Endothelial cell of umbilical vein (primary cell): Measurements from ENCODE around the gene ARHGAP11B.
"Not testable (repeated sequence)": the region's sequence is repeated elsewhere in the genome, so short reads cannot be mapped to it uniquely, and the experiment has no call there.

ENCODE experiments used
- CTCF ChIP-seq, 2 donors: IDR thresholded peaks; 1 replicate in 1 of 2; 2 replicates in 1 of 2; pipeline ENCODE4 v1.5.1; 2011; ENCODE audit warnings: low read length in 2 of 2, mild to moderate bottlenecking in 2 of 2, moderate library complexity in 2 of 2, control low read depth in 1 of 2, inconsistent platforms in 1 of 2, low read depth in 1 of 2; ENCODE audit not compliant: insufficient read depth in 1 of 2; ENCODE audit errors: extremely low read depth in 1 of 2
- EZH2 ChIP-seq: IDR thresholded peaks from 2 replicates; pipeline ENCODE4 v1.6.1; 2012; ENCODE audit warnings: borderline replicate concordance, low read depth, mild to moderate bottlenecking, moderate library complexity, low read length, inconsistent platforms; ENCODE audit not compliant: severe bottlenecking
- FOS ChIP-seq: IDR thresholded peaks from 2 replicates; pipeline ENCODE4 v1.6.1; 2011; ENCODE audit warnings: mild to moderate bottlenecking, low read length, moderate library complexity, borderline replicate concordance; ENCODE audit not compliant: insufficient read depth
- GATA2 ChIP-seq: IDR thresholded peaks from 2 replicates; pipeline ENCODE4 v1.7.0; 2011; ENCODE audit warnings: low read depth, mild to moderate bottlenecking, moderate library complexity, mixed read lengths, low read length; ENCODE audit not compliant: insufficient read length, insufficient read depth
- JUN ChIP-seq: IDR thresholded peaks from 2 replicates; pipeline ENCODE4 v1.6.1; 2011; ENCODE audit warnings: borderline replicate concordance, low read depth; ENCODE audit not compliant: insufficient read length, insufficient read depth
- MAX ChIP-seq: IDR thresholded peaks from 2 replicates; pipeline ENCODE4 v1.6.1; 2011; ENCODE audit not compliant: insufficient read depth, insufficient read length
- MYC ChIP-seq: IDR thresholded peaks from one replicate; pipeline ENCODE4 v1.6.1; 2011; ENCODE audit warnings: mild to moderate bottlenecking, low read depth, low read length
- POLR2A ChIP-seq: IDR thresholded peaks from 2 replicates; pipeline ENCODE4 v1.6.1; 2012; ENCODE audit warnings: low read depth, mild to moderate bottlenecking, control low read depth, low read length
- POLR2AphosphoS5 ChIP-seq: IDR thresholded peaks from 2 replicates; pipeline ENCODE4 v1.6.1; 2012; ENCODE audit warnings: low read depth, mild to moderate bottlenecking, control low read depth, low read length, moderate library complexity; ENCODE audit not compliant: insufficient read depth

- TF ChIP-seq POLR2A; POLR2AphosphoS5; CTCF (IDR thresholded peaks at IDR 0.05; ENCODE audit: extremely low read depth in 1 of 2, insufficient read depth in 1 of 2, low read depth in 1 of 2, low read length in 2 of 2); EZH2; GATA2; MAX; FOS; MYC; JUN: not testable (repeated sequence)
These were observed 55.1 kb downstream of the ARHGAP11B start for GRCh38 chr15:30680997-30681396.
